Transverse colon (tissue), 4 donors: ENCODE measurements around the gene GAREM1. TPM values are rescaled to one million over a fixed set of nuclear protein-coding genes. Genes with fewer than 3 reads are reported as not detected.

Experiments used
- DNase-seq: peaks from one replicate; pipeline ENCODE4 v3.0.0-alpha.2; 2019
- H3K27ac ChIP-seq, 4 donors: fragments of 200-600 bp; sonication (generic); 2 replicates each; pipeline ENCODE4 v1.5.1; 2016 to 2018; ENCODE audit warnings: inconsistent platforms in 4 of 4
- H3K27me3 ChIP-seq: fragments of 200-600 bp; sonication (generic); 2 replicates; pipeline ENCODE4 v1.5.1; 2017; ENCODE audit warnings: inconsistent platforms
- H3K36me3 ChIP-seq, 4 donors: fragments of 200-600 bp; sonication (generic); 2 replicates each; pipeline ENCODE4 v1.5.1; 2017 to 2019; ENCODE audit warnings: inconsistent platforms in 4 of 4
- H3K4me1 ChIP-seq, 4 donors: fragments of 200-600 bp; sonication (generic); 2 replicates each; pipeline ENCODE4 v1.5.1; 2017 to 2020; ENCODE audit warnings: inconsistent platforms in 4 of 4
- H3K4me3 ChIP-seq, 4 donors: fragments of 200-600 bp; sonication (generic); 1 replicate in 1 of 4; 2 replicates in 3 of 4; pipeline versions ENCODE4 v1.5.1 to v1.6.1; 2017 to 2019; ENCODE audit warnings: inconsistent platforms in 4 of 4
- H3K9me3 ChIP-seq, 2 donors: fragments of 200-600 bp; sonication (generic); 2 replicates each; pipeline ENCODE4 v1.5.1; 2017 to 2019; ENCODE audit warnings: inconsistent platforms in 2 of 2
- CTCF ChIP-seq, 5 experiments: fragments of 200-600 bp in 3 of 5; fragments of 450-650 bp in 2 of 5; sonication (generic) in 3 of 5; IDR thresholded peaks; 1 replicate in 2 of 5; 2 replicates in 3 of 5; pipeline ENCODE4 v1.5.1; 2016 to 2017; ENCODE audit warnings: antibody characterized with exemption in 5 of 5, inconsistent platforms in 3 of 5, mild to moderate bottlenecking in 2 of 5, moderate library complexity in 1 of 5
- EP300 ChIP-seq: sonication (generic); formaldehyde crosslinking; IDR thresholded peaks from one replicate; pipeline ENCODE4 v1.6.1; 2017; ENCODE audit warnings: antibody characterized with exemption, low read depth
- POLR2A ChIP-seq: fragments of 450-650 bp; IDR thresholded peaks from one replicate; pipeline ENCODE4 v1.6.1; 2016; ENCODE audit warnings: antibody characterized with exemption, mild to moderate bottlenecking, moderate library complexity
- POLR2AphosphoS5 ChIP-seq, 3 donors: sonication (generic); formaldehyde crosslinking; IDR thresholded peaks; one replicate each; pipeline ENCODE4 v1.6.1; 2016; ENCODE audit warnings: antibody characterized with exemption in 3 of 3
- WGBS, 2 donors: methylation state at CpG; one replicate each; pipeline ENCODE4 v1.1.5; 2018; ENCODE audit warnings: low coverage in 1 of 2; 5-methylcytosine and 5-hydroxymethylcytosine counted together
- in situ Hi-C, 4 donors: fragments of 200-750 bp; cut with MboI; loops; one replicate each; pipeline versions ENCODE4 v1.15.0 to v1.15.1; 2017; ENCODE audit warnings: low sequenced_read_pairs in 3 of 4, low pct_ligation_motif_present in 1 of 4, low pct_unique_long_range_greater_than_20kb in 1 of 4
- intact Hi-C: fragments of 100-400 bp; cut with DNase I; formaldehyde crosslinking; loops from one replicate; pipeline ENCODE4 v1.15.1; 2023; ENCODE audit warnings: low total_unique reads
- total RNA-seq, 4 donors: library from RNA; depleted of rRNA; stranded (reverse); fragments of >200 nt; gene quantifications; one replicate each; pipeline ENCODE4 v1.1.0, GENCODE V29; 2016

GAREM1 gene
- total RNA-seq, 4 donors from 2014 or later = 7.9 to 47.6 (median 25.9) TPM

DNA sequence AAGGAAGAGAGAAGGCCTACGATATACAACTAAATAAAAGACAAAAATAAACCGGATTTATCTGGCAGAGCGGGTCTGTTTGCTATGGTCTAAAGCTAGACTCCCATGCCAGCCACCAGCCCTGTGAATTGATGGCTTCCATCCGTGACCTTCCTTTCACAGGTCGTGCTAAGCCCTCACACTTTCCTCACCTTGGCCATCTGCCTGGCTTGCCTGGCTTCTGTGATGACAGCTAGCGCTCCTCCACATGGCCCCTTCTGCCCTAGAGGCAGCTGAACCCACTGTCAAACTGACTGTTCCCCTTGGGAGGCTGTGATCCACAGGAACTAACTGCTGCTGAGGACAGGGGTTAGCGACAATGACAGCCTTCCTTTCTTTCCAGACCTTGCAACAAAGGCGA, 32.5 kb downstream of the GAREM1 start:
- H3K27me3 ChIP-seq = no peaks in the 10 kb centered on the region
- DNase-seq = no peak
- H3K4me1 ChIP-seq = peaks cover 0 to 28% (median 9%) of the 10 kb centered on the region in 4 donors
- intact Hi-C loops = no loop called here
- no peak overlapping the region for H3K27ac ChIP-seq
- in situ Hi-C loops = no loop called here
- TF ChIP-seq EP300 (no peak), POLR2AphosphoS5 (IDR thresholded peaks at IDR 0.05) (no peak), CTCF (IDR thresholded peaks at IDR 0.05) (no peak), POLR2A (no peak)
- H3K36me3 ChIP-seq = no peaks in the 10 kb centered on the region
- no peaks in the 10 kb centered on the region for H3K9me3 ChIP-seq
- WGBS, 2 donors = 69 to 73% methylated on average over 5 to 8 of the region's 8 CpGs
- H3K4me3 ChIP-seq = no peak overlapping the region

GRCh38 chr18:32437100-32437834, 33.4 kb downstream of the GAREM1 start:
- Histone ChIP-seq H3K27me3 (no peaks in the 10 kb centered on the region), H3K27ac (no peak overlapping the region), H3K36me3 (no peaks in the 10 kb centered on the region), H3K4me1 (peaks cover 0 to 28% (median 9%) of the 10 kb centered on the region in 4 donors), H3K4me3 (no peak overlapping the region), H3K9me3 (no peaks in the 10 kb centered on the region)
- intact Hi-C loops (no loop called here), in situ Hi-C loops (no loop called here)
- no peak for DNase-seq
- no peak for TF ChIP-seq EP300
- TF ChIP-seq POLR2AphosphoS5 (IDR thresholded peaks at IDR 0.05) = no peak
- no peak for TF ChIP-seq POLR2A
- TF ChIP-seq CTCF (IDR thresholded peaks at IDR 0.05) = no peak
- 71 to 79% methylated on average over 6 to 7 of the region's 7 CpGs for WGBS, 2 donors

- no peak for DNase-seq
Observed at GRCh38 chr18:32435631-32436500, 34.8 kb downstream of the GAREM1 start.

More at GRCh38 chr18:32435631-32436500, 34.8 kb downstream of the GAREM1 start:
- no peaks in the 10 kb centered on the region for H3K36me3 ChIP-seq
- intact Hi-C loops = no loop called here
- in situ Hi-C loops = no loop called here
- peaks cover 10% of the 10 kb centered on the region in 2 donors for H3K9me3 ChIP-seq
- no peak for TF ChIP-seq POLR2A
- no peak for TF ChIP-seq CTCF (IDR thresholded peaks at IDR 0.05)
- no peak for TF ChIP-seq POLR2AphosphoS5 (IDR thresholded peaks at IDR 0.05)
- no peak for TF ChIP-seq EP300
- H3K27me3 ChIP-seq = no peaks in the 10 kb centered on the region
- H3K4me3 ChIP-seq = no peak overlapping the region
- no peak overlapping the region for H3K27ac ChIP-seq
- 53 to 75% methylated on average over 5 of the region's 5 CpGs for WGBS, 2 donors
- H3K4me1 ChIP-seq = peaks cover 0 to 26% (median 9%) of the 10 kb centered on the region in 4 donors
